Measurements from ENCODE around the gene IGDCC3. TPM values are rescaled to one million over a fixed set of nuclear protein-coding genes. Genes with fewer than 3 reads are reported as not detected.

IGDCC3 gene
- total and polyA plus RNA-seq, 2 donors (not counting 1 experiment from before 2014, with no cell fraction given), result not detected

- CTCF ChIA-PET, result no interaction called here
- no peaks in the 10 kb centered on the region for H3K79me2 ChIP-seq (ENCODE audit: control insufficient read depth, insufficient read depth, low read length)
- H3K27ac Mint-ChIP-seq, result no peak overlapping the region
- peaks cover 37% of the 10 kb centered on the region for H3K27me3 Mint-ChIP-seq
- 71% methylated on average over 1 of the region's 2 CpGs for WGBS (ENCODE audit: insufficient coverage)
- H2AFZ ChIP-seq (ENCODE audit: insufficient read depth, low read depth, low read length, poor library complexity, severe bottlenecking), result no peak overlapping the region
- H3K27me3 ChIP-seq (replicated peaks in 1 of 4; ENCODE audit: control extremely low read depth in 1 of 4, control insufficient read depth in 3 of 4, insufficient read depth in 4 of 4, low read length in 3 of 4), result peaks cover 0 to 27% (median 3%) of the 10 kb centered on the region in 4 experiments
- intact Hi-C loops (cut with micrococcal nuclease), result no loop called here
- H3K9me3 Mint-ChIP-seq (ENCODE audit: insufficient read depth), result no peaks in the 10 kb centered on the region
- POLR2A ChIA-PET, result no interaction called here
- H3K4me3 ChIP-seq (ENCODE audit: control extremely low read depth in 1 of 5, extremely low read depth in 1 of 5, insufficient read depth in 1 of 5, low read depth in 2 of 5, low read length in 4 of 5), result no peak overlapping the region
- H3K4me1 ChIP-seq (ENCODE audit: control insufficient read depth in 2 of 2, insufficient read depth in 2 of 2, low read length in 2 of 2), result no peaks in the 10 kb centered on the region
- H3K36me3 ChIP-seq (replicated peaks in 1 of 2; ENCODE audit: control extremely low read depth in 1 of 2, control insufficient read depth in 1 of 2, extremely low read depth in 1 of 2, insufficient read depth in 2 of 2, low read length in 1 of 2), result no peaks in the 10 kb centered on the region
- no peaks in the 10 kb centered on the region for H3K9me3 ChIP-seq (ENCODE audit: control extremely low read depth in 1 of 3, control insufficient read depth in 2 of 3, insufficient read depth in 1 of 3, low read length in 2 of 3)
- ATAC-seq (ENCODE audit: low read depth), result no peak
- no peak overlapping the region for H3K27ac ChIP-seq (ENCODE audit: low read length in 2 of 2)
- H4K20me1 ChIP-seq (ENCODE audit: control insufficient read depth, insufficient read depth, low read length, poor library complexity, severe bottlenecking), result no peaks in the 10 kb centered on the region
- no peak overlapping the region for H3K4me2 ChIP-seq (replicated peaks; ENCODE audit: low read depth, low read length, poor library complexity, severe bottlenecking)
- TF ChIP-seq EZH2 (IDR thresholded peaks at IDR 0.05; ENCODE audit: borderline replicate concordance, insufficient read depth, low read depth, low read length, poor library complexity, severe bottlenecking) (no peak), CTCF (IDR thresholded peaks at IDR 0.05) (no peak)
- no peak for DNase-seq
- H3K4me1 Mint-ChIP-seq, result no peaks in the 10 kb centered on the region
- no peak overlapping the region for H3K4me3 Mint-ChIP-seq
- H3K9ac ChIP-seq (ENCODE audit: low read length), result no peak overlapping the region
Measured at GRCh38 chr15:65363766-65364165, 14.0 kb downstream of the IGDCC3 start.

- ATAC-seq (ENCODE audit: low read depth) (no peak), DNase-seq (no peak)
- Histone ChIP-seq H3K4me2 (replicated peaks; ENCODE audit: low read depth, low read length, poor library complexity, severe bottlenecking) (no peak overlapping the region), H3K27me3 (replicated peaks in 1 of 4; ENCODE audit: control extremely low read depth in 1 of 4, control insufficient read depth in 3 of 4, insufficient read depth in 4 of 4, low read length in 3 of 4) (peaks cover 0 to 27% (median 3%) of the 10 kb centered on the region in 4 experiments), H3K27ac (ENCODE audit: low read length in 2 of 2) (no peak overlapping the region), H4K20me1 (ENCODE audit: control insufficient read depth, insufficient read depth, low read length, poor library complexity, severe bottlenecking) (no peaks in the 10 kb centered on the region), H3K36me3 (replicated peaks in 1 of 2; ENCODE audit: control extremely low read depth in 1 of 2, control insufficient read depth in 1 of 2, extremely low read depth in 1 of 2, insufficient read depth in 2 of 2, low read length in 1 of 2) (no peaks in the 10 kb centered on the region), H3K79me2 (ENCODE audit: control insufficient read depth, insufficient read depth, low read length) (no peaks in the 10 kb centered on the region), H3K9me3 (ENCODE audit: control extremely low read depth in 1 of 3, control insufficient read depth in 2 of 3, insufficient read depth in 1 of 3, low read length in 2 of 3) (no peaks in the 10 kb centered on the region), H3K9ac (ENCODE audit: low read length) (no peak overlapping the region), H2AFZ (ENCODE audit: insufficient read depth, low read depth, low read length, poor library complexity, severe bottlenecking) (no peak overlapping the region), H3K4me1 (ENCODE audit: control insufficient read depth in 2 of 2, insufficient read depth in 2 of 2, low read length in 2 of 2) (no peaks in the 10 kb centered on the region), H3K4me3 (ENCODE audit: control extremely low read depth in 1 of 5, extremely low read depth in 1 of 5, insufficient read depth in 1 of 5, low read depth in 2 of 5, low read length in 4 of 5) (no peak overlapping the region)
- 93% methylated on average over 3 of the region's 7 CpGs for WGBS (ENCODE audit: insufficient coverage)
- Mint-ChIP-seq H3K27me3 (peaks cover 39% of the 10 kb centered on the region), H3K27ac (no peak overlapping the region), H3K4me1 (no peaks in the 10 kb centered on the region), H3K9me3 (ENCODE audit: insufficient read depth) (no peaks in the 10 kb centered on the region), H3K4me3 (no peak overlapping the region)
- intact Hi-C loops (cut with micrococcal nuclease), result no loop called here
- CTCF ChIA-PET, result no interaction called here
- POLR2A ChIA-PET, result no interaction called here
- TF ChIP-seq EZH2 (IDR thresholded peaks at IDR 0.05; ENCODE audit: borderline replicate concordance, insufficient read depth, low read depth, low read length, poor library complexity, severe bottlenecking) (no peak), CTCF (IDR thresholded peaks at IDR 0.05) (no peak)
Measured at GRCh38 chr15:65363306-65363705, 14.5 kb downstream of the IGDCC3 start.
